HEK293 (cell line): ENCODE data around the gene UBE2J2.

ENCODE experiments used
- BCL11A ChIP-seq: fragments of 450-650 bp; formaldehyde crosslinking; IDR thresholded peaks from 2 replicates; pipeline ENCODE4 v1.5.1; 2016; ENCODE audit warnings: low read depth, missing biosample characterization, missing genetic modification characterization
- KLF1 ChIP-seq: fragments of 450-650 bp; formaldehyde crosslinking; IDR thresholded peaks from 2 replicates; pipeline ENCODE4 v1.5.1; 2016; ENCODE audit warnings: missing biosample characterization, missing genetic modification characterization
- YY1 ChIP-seq: fragments of 450-650 bp; formaldehyde crosslinking; IDR thresholded peaks from 2 replicates; pipeline ENCODE4 v1.5.1; 2018; ENCODE audit warnings: missing biosample characterization, missing genetic modification characterization
- ZNF311 ChIP-seq: fragments of 450-650 bp; formaldehyde crosslinking; IDR thresholded peaks from 2 replicates; pipeline ENCODE4 v1.5.1; 2017; ENCODE audit warnings: missing biosample characterization, missing genetic modification characterization, borderline replicate concordance
- ZNF521 ChIP-seq: fragments of 450-650 bp; formaldehyde crosslinking; IDR thresholded peaks from 2 replicates; pipeline ENCODE4 v1.5.1; 2017; ENCODE audit warnings: missing biosample characterization, mild to moderate bottlenecking, missing genetic modification characterization
- ZNF560 ChIP-seq: fragments of 450-650 bp; formaldehyde crosslinking; IDR thresholded peaks from 2 replicates; pipeline ENCODE4 v1.5.1; 2017; ENCODE audit warnings: missing biosample characterization, missing genetic modification characterization, borderline replicate concordance
- TF ChIP-seq, protein P1 (sequence below): fragments of 450-650 bp; formaldehyde crosslinking; IDR thresholded peaks from 2 replicates; pipeline ENCODE4 v1.5.1; 2016; ENCODE audit warnings: missing biosample characterization, missing genetic modification characterization

DNA sequence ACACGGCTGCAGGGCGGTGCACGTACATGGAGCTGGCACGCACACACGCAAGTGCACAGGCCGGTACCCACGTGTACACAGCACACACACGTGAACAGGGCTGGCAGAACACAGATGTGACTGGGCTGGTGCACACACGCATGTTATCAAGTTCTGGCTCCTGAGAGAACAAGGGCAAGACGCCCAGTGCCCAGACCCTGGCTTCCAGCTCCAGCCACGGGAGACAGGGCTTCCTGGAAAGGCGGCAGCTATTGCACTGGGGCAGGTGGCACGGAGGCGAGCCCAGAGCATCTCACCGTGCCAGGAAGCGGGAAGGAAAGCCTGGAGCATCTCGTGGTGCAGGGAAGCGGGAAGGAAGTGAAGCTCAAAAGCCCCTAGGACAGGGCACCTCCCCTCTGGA is 47.7 kb downstream of the UBE2J2 start:
- TF ChIP-seq, protein P1, sequence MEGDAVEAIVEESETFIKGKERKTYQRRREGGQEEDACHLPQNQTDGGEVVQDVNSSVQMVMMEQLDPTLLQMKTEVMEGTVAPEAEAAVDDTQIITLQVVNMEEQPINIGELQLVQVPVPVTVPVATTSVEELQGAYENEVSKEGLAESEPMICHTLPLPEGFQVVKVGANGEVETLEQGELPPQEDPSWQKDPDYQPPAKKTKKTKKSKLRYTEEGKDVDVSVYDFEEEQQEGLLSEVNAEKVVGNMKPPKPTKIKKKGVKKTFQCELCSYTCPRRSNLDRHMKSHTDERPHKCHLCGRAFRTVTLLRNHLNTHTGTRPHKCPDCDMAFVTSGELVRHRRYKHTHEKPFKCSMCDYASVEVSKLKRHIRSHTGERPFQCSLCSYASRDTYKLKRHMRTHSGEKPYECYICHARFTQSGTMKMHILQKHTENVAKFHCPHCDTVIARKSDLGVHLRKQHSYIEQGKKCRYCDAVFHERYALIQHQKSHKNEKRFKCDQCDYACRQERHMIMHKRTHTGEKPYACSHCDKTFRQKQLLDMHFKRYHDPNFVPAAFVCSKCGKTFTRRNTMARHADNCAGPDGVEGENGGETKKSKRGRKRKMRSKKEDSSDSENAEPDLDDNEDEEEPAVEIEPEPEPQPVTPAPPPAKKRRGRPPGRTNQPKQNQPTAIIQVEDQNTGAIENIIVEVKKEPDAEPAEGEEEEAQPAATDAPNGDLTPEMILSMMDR (tag by site-specific recombination) = no peak
- TF ChIP-seq BCL11A (tag by site-specific recombination) (no peak), YY1 (tag by site-specific recombination) (no peak), ZNF311 (tag by site-specific recombination) (no peak), ZNF560 (tag by site-specific recombination) (no peak), KLF1 (tag by site-specific recombination) (no peak), ZNF521 (no peak)
